ENCODE results near the gene GPR107.

GPR107 gene

DNA sequence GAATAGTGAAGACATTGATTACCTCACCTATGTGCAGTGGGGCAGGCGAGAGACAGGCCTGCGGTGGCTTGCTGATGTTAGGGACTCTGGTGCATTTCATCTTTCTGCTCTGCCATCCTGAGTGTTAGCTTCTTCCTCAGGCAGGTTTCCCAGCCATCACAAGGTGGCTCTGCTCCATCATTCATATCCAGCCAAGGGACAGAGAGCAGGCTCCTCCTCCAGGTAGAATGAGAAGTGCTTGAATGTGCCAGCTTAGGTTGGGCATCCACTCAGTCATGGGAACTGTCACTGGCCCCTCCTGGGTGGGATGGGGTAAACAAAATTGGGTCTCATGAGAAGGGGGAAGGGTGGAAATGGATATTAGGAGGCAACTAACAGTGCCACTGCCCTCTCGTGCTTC is 24.8 kb downstream of the GPR107 start:
- Histone ChIP-seq H3K4me3 (ENCODE audit: insufficient read length, low read depth) (no peak overlapping the region), H3K27me3 (ENCODE audit: insufficient read depth, insufficient read length) (no peaks in the 10 kb centered on the region), H3K9ac (ENCODE audit: insufficient read length, low read depth) (no peak overlapping the region), H3K9me3 (ENCODE audit: insufficient read depth, low read length) (no peaks in the 10 kb centered on the region), H3K4me1 (ENCODE audit: insufficient read depth, insufficient read length) (no peaks in the 10 kb centered on the region), H3K36me3 (ENCODE audit: insufficient read depth, insufficient read length, low read length) (peaks cover 60% of the 10 kb centered on the region)
- DNase-seq (ENCODE audit: low read depth, low spot score): no peak
- TF ChIP-seq SUZ12 (IDR thresholded peaks at IDR 0.05; ENCODE audit: extremely low read depth, insufficient read depth, insufficient read length): no peak
- TF ChIP-seq ZNF274 (IDR thresholded peaks at IDR 0.05; ENCODE audit: low read depth, low read length): no peak
- no peak for TF ChIP-seq YY1 (IDR thresholded peaks at IDR 0.05; ENCODE audit: insufficient read depth, insufficient read length)

DNA sequence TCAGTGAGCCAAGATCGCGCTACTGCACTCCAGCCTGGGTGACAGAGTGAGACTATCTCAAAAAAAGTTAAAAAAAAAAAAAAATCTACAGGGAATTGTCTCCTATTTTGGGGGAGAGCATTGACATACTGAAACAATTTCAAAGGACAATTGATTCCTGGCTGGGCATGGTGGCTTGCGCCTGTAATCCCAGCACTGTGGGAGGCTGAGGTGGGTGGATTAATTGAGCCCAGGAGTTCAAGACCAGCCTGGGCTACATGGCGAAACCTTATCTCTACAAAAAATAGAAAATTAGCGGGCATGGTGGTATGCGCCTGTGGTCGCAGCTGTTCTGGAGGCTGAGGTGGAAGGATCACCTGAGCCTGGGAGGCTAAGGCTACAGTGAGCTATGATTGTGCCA is 30.6 kb downstream of the GPR107 start:
- no peak for TF ChIP-seq SUZ12 (IDR thresholded peaks at IDR 0.05; ENCODE audit: extremely low read depth, insufficient read depth, insufficient read length)
- TF ChIP-seq ZNF274 (IDR thresholded peaks at IDR 0.05; ENCODE audit: low read depth, low read length): no peak
- no peak for TF ChIP-seq YY1 (IDR thresholded peaks at IDR 0.05; ENCODE audit: insufficient read depth, insufficient read length)
- Histone ChIP-seq H3K4me3 (ENCODE audit: insufficient read length, low read depth) (no peak overlapping the region), H3K4me1 (ENCODE audit: insufficient read depth, insufficient read length) (no peaks in the 10 kb centered on the region), H3K36me3 (ENCODE audit: insufficient read depth, insufficient read length, low read length) (peaks cover 56% of the 10 kb centered on the region), H3K27me3 (ENCODE audit: insufficient read depth, insufficient read length) (no peaks in the 10 kb centered on the region), H3K9ac (ENCODE audit: insufficient read length, low read depth) (no peak overlapping the region), H3K9me3 (ENCODE audit: insufficient read depth, low read length) (no peaks in the 10 kb centered on the region)
- no peak for DNase-seq (ENCODE audit: low read depth, low spot score)

- DNase-seq (ENCODE audit: low read depth, low spot score): no peak
- no peak for TF ChIP-seq SUZ12 (IDR thresholded peaks at IDR 0.05; ENCODE audit: extremely low read depth, insufficient read depth, insufficient read length)
- Histone ChIP-seq H3K9me3 (ENCODE audit: insufficient read depth, low read length) (no peaks in the 10 kb centered on the region), H3K4me1 (ENCODE audit: insufficient read depth, insufficient read length) (no peaks in the 10 kb centered on the region), H3K27me3 (ENCODE audit: insufficient read depth, insufficient read length) (no peaks in the 10 kb centered on the region), H3K36me3 (ENCODE audit: insufficient read depth, insufficient read length, low read length) (peaks cover 58% of the 10 kb centered on the region), H3K9ac (ENCODE audit: insufficient read length, low read depth) (no peak overlapping the region), H3K4me3 (ENCODE audit: insufficient read length, low read depth) (no peak overlapping the region)
These were observed 34.3 kb downstream of the GPR107 start for GRCh38 chr9:130088051-130088450.

GRCh38 chr9:130089141-130089540 is 35.4 kb downstream of the GPR107 start:
- H3K4me1 ChIP-seq (ENCODE audit: insufficient read depth, insufficient read length): no peaks in the 10 kb centered on the region
- H3K9me3 ChIP-seq (ENCODE audit: insufficient read depth, low read length): no peaks in the 10 kb centered on the region
- H3K9ac ChIP-seq (ENCODE audit: insufficient read length, low read depth): no peak overlapping the region
- no peak for DNase-seq (ENCODE audit: low read depth, low spot score)
- H3K36me3 ChIP-seq (ENCODE audit: insufficient read depth, insufficient read length, low read length): peaks cover 54% of the 10 kb centered on the region
- no peak overlapping the region for H3K4me3 ChIP-seq (ENCODE audit: insufficient read length, low read depth)
- TF ChIP-seq SUZ12 (IDR thresholded peaks at IDR 0.05; ENCODE audit: extremely low read depth, insufficient read depth, insufficient read length) (no peak), YY1 (IDR thresholded peaks at IDR 0.05; ENCODE audit: insufficient read depth, insufficient read length) (no peak), ZNF274 (IDR thresholded peaks at IDR 0.05; ENCODE audit: low read depth, low read length) (no peak)
- H3K27me3 ChIP-seq (ENCODE audit: insufficient read depth, insufficient read length): no peaks in the 10 kb centered on the region

DNA sequence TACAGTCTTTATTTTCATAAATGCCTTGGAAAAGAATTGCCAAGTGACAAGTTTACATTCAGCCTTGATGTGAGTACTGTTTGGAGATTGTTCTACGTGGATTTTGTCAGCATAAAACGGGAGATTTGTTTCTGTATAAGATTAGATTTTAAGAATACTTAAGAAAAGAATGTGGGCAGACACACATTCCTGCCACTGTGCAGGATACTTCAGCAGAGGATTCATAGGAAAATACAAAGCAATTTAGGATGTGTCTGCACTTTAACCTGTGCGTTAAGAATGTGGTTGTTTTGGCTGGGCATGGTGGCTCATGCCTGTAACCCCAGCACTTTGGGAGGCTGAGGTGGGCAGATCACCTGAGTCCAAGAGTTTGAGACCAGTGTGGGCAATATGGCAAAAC is 37.2 kb downstream of the GPR107 start:
- Histone ChIP-seq H3K27me3 (ENCODE audit: insufficient read depth, insufficient read length) (no peaks in the 10 kb centered on the region), H3K36me3 (ENCODE audit: insufficient read depth, insufficient read length, low read length) (peaks cover 55% of the 10 kb centered on the region), H3K9ac (ENCODE audit: insufficient read length, low read depth) (no peak overlapping the region), H3K9me3 (ENCODE audit: insufficient read depth, low read length) (no peaks in the 10 kb centered on the region), H3K4me1 (ENCODE audit: insufficient read depth, insufficient read length) (no peaks in the 10 kb centered on the region), H3K4me3 (ENCODE audit: insufficient read length, low read depth) (no peak overlapping the region)
- DNase-seq (ENCODE audit: low read depth, low spot score): no peak
- no peak for TF ChIP-seq SUZ12 (IDR thresholded peaks at IDR 0.05; ENCODE audit: extremely low read depth, insufficient read depth, insufficient read length)
- TF ChIP-seq YY1 (IDR thresholded peaks at IDR 0.05; ENCODE audit: insufficient read depth, insufficient read length): no peak
- no peak for TF ChIP-seq ZNF274 (IDR thresholded peaks at IDR 0.05; ENCODE audit: low read depth, low read length)

- peaks cover 62% of the 10 kb centered on the region for H3K36me3 ChIP-seq (ENCODE audit: insufficient read depth, insufficient read length, low read length)
- TF ChIP-seq SUZ12 (IDR thresholded peaks at IDR 0.05; ENCODE audit: extremely low read depth, insufficient read depth, insufficient read length) (no peak), YY1 (IDR thresholded peaks at IDR 0.05; ENCODE audit: insufficient read depth, insufficient read length) (no peak), ZNF274 (IDR thresholded peaks at IDR 0.05; ENCODE audit: low read depth, low read length) (no peak)
- no peaks in the 10 kb centered on the region for H3K4me1 ChIP-seq (ENCODE audit: insufficient read depth, insufficient read length)
These were observed 39.2 kb downstream of the GPR107 start for GRCh38 chr9:130092910-130093309.

GRCh38 chr9:130095872-130096271 is 42.2 kb downstream of the GPR107 start:
- TF ChIP-seq SUZ12 (IDR thresholded peaks at IDR 0.05; ENCODE audit: extremely low read depth, insufficient read depth, insufficient read length) (no peak), ZNF274 (IDR thresholded peaks at IDR 0.05; ENCODE audit: low read depth, low read length) (no peak), YY1 (IDR thresholded peaks at IDR 0.05; ENCODE audit: insufficient read depth, insufficient read length) (no peak)
- no peaks in the 10 kb centered on the region for H3K9me3 ChIP-seq (ENCODE audit: insufficient read depth, low read length)
- H3K9ac ChIP-seq (ENCODE audit: insufficient read length, low read depth): no peak overlapping the region
- H3K4me3 ChIP-seq (ENCODE audit: insufficient read length, low read depth): no peak overlapping the region
- no peaks in the 10 kb centered on the region for H3K4me1 ChIP-seq (ENCODE audit: insufficient read depth, insufficient read length)
- no peak for DNase-seq (ENCODE audit: low read depth, low spot score)
- no peaks in the 10 kb centered on the region for H3K27me3 ChIP-seq (ENCODE audit: insufficient read depth, insufficient read length)
- H3K36me3 ChIP-seq (ENCODE audit: insufficient read depth, insufficient read length, low read length): peaks cover 70% of the 10 kb centered on the region

More at GRCh38 chr9:130092910-130093309, 39.2 kb downstream of the GPR107 start:
- Histone ChIP-seq H3K9ac (ENCODE audit: insufficient read length, low read depth) (no peak overlapping the region), H3K27me3 (ENCODE audit: insufficient read depth, insufficient read length) (no peaks in the 10 kb centered on the region), H3K9me3 (ENCODE audit: insufficient read depth, low read length) (no peaks in the 10 kb centered on the region), H3K4me3 (ENCODE audit: insufficient read length, low read depth) (no peak overlapping the region)
- no peak for DNase-seq (ENCODE audit: low read depth, low spot score)

DNA sequence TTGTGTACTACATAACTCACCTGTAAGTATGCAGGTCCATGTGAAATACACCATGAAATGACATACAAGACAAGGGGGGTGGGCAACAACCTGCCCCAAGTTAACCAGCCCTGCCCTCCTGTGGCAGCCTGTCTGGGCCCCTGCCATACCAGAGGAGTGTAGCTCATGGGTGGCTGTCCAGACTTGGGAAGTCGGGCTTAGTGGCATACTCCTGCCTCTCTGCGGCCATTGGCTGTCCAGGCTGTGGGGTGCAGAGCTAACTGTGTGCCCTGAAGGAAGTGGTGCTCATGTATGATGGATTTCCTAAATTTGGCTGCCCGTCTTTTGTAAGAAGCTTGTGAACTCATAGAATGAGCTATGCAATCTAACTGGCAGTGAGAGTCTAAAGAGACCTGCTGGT is 47.0 kb downstream of the GPR107 start:
- DNase-seq (ENCODE audit: low read depth, low spot score): no peak
- H3K9ac ChIP-seq (ENCODE audit: insufficient read length, low read depth): no peak overlapping the region
- H3K4me3 ChIP-seq (ENCODE audit: insufficient read length, low read depth): no peak overlapping the region
- H3K9me3 ChIP-seq (ENCODE audit: insufficient read depth, low read length): no peaks in the 10 kb centered on the region
- peaks cover 76% of the 10 kb centered on the region for H3K36me3 ChIP-seq (ENCODE audit: insufficient read depth, insufficient read length, low read length)
- no peak for TF ChIP-seq YY1 (IDR thresholded peaks at IDR 0.05; ENCODE audit: insufficient read depth, insufficient read length)
- TF ChIP-seq SUZ12 (IDR thresholded peaks at IDR 0.05; ENCODE audit: extremely low read depth, insufficient read depth, insufficient read length): no peak
- no peak for TF ChIP-seq ZNF274 (IDR thresholded peaks at IDR 0.05; ENCODE audit: low read depth, low read length)
- no peaks in the 10 kb centered on the region for H3K27me3 ChIP-seq (ENCODE audit: insufficient read depth, insufficient read length)
- H3K4me1 ChIP-seq (ENCODE audit: insufficient read depth, insufficient read length): no peaks in the 10 kb centered on the region

Data from NT2/D1 (cell line).